Karpas-422 (cell line): Measurements from ENCODE around the gene KSR2. TPM values are rescaled to one million over a fixed set of nuclear protein-coding genes. Genes with fewer than 3 reads are reported as not detected.

Source experiments
- DNase-seq: peaks from one replicate; pipeline ENCODE4 v3.0.0-alpha.2; 2015
- H2AFZ ChIP-seq: fragments of 200-600 bp; sonication (generic); 2 replicates; pipeline ENCODE4 v1.6.1; 2014; ENCODE audit warnings: antibody characterized with exemption, low read length, mixed read lengths
- H3K27ac ChIP-seq: fragments of 200-600 bp; sonication (generic); 2 replicates; pipeline ENCODE4 v1.5.1; 2014; ENCODE audit warnings: mild to moderate bottlenecking, low read length, moderate library complexity
- H3K27me3 ChIP-seq: fragments of 200-600 bp; sonication (generic); 2 replicates; pipeline ENCODE4 v1.6.1; 2014; ENCODE audit warnings: low read length, mixed read lengths
- H3K36me3 ChIP-seq: fragments of 200-600 bp; sonication (generic); 2 replicates; pipeline ENCODE4 v1.6.1; 2014; ENCODE audit warnings: low read length, mixed read lengths; ENCODE audit not compliant: insufficient read depth
- H3K4me1 ChIP-seq: fragments of 200-600 bp; sonication (generic); 2 replicates; pipeline ENCODE4 v1.6.1; 2014; ENCODE audit warnings: mild to moderate bottlenecking, low read length, mixed read lengths
- H3K4me2 ChIP-seq: fragments of 200-600 bp; sonication (generic); 2 replicates; pipeline ENCODE4 v1.6.1; 2014; ENCODE audit warnings: low read length, low read depth, mild to moderate bottlenecking; ENCODE audit not compliant: poor library complexity, severe bottlenecking
- H3K4me3 ChIP-seq: fragments of 200-600 bp; sonication (generic); 2 replicates; pipeline ENCODE4 v1.5.1; 2014; ENCODE audit warnings: mild to moderate bottlenecking, antibody characterized with exemption, low read length, mixed read lengths
- H3K79me2 ChIP-seq: fragments of 200-600 bp; sonication (generic); 2 replicates; pipeline ENCODE4 v1.6.1; 2014; ENCODE audit warnings: mild to moderate bottlenecking, low read length, mixed read lengths
- H3K9ac ChIP-seq: fragments of 200-600 bp; sonication (generic); 2 replicates; pipeline ENCODE4 v1.6.0; 2014; ENCODE audit warnings: low read length
- H3K9me2 ChIP-seq: fragments of 200-600 bp; sonication (generic), shearing (Covaris generic); replicated peaks from 2 replicates; pipeline ENCODE4 v1.6.0; 2014; ENCODE audit warnings: mild to moderate bottlenecking, low read length, moderate library complexity; ENCODE audit not compliant: insufficient read depth
- H3K9me3 ChIP-seq: fragments of 300-700, 200-600 bp; sonication (generic); 2 replicates; pipeline ENCODE4 v1.6.1; 2014; ENCODE audit warnings: low read length, mixed read lengths
- H4K20me1 ChIP-seq: fragments of 200-600 bp; sonication (generic); 2 replicates; pipeline ENCODE4 v1.6.1; 2014; ENCODE audit warnings: mild to moderate bottlenecking, antibody characterized with exemption, low read length, low read depth; ENCODE audit not compliant: insufficient read depth
- total RNA-seq: library from RNA; depleted of rRNA; stranded (reverse); fragments of >200 nt; shearing (Covaris generic); gene quantifications from 2 replicates; pipeline ENCODE4 v1.2.3, GENCODE V29; 2014; ENCODE audit warnings: low replicate concordance

The KSR2 gene
- total RNA-seq, 1 experiment from 2014 or later: 0.04 TPM

- no peak overlapping the region for H3K27ac ChIP-seq
- no peaks in the 10 kb centered on the region for H3K79me2 ChIP-seq
- H3K27me3 ChIP-seq: no peaks in the 10 kb centered on the region
- DNase-seq: no peak
- no peaks in the 10 kb centered on the region for H3K9me3 ChIP-seq
- no peak overlapping the region for H3K4me2 ChIP-seq
- H3K36me3 ChIP-seq: no peaks in the 10 kb centered on the region
- no peaks in the 10 kb centered on the region for H3K4me1 ChIP-seq
- no peaks in the 10 kb centered on the region for H4K20me1 ChIP-seq
- H3K9me2 ChIP-seq: no peaks in the 10 kb centered on the region
- no peak overlapping the region for H3K9ac ChIP-seq
- H3K4me3 ChIP-seq: no peak overlapping the region
- H2AFZ ChIP-seq: no peak overlapping the region
Observed at GRCh38 chr12:117457189-117457588, 511.6 kb downstream of the KSR2 start.

- Histone ChIP-seq H3K4me3 (no peak overlapping the region), H3K4me2 (no peak overlapping the region), H3K9me3 (no peaks in the 10 kb centered on the region), H3K27ac (no peak overlapping the region), H3K9me2 (no peaks in the 10 kb centered on the region), H2AFZ (no peak overlapping the region), H4K20me1 (no peaks in the 10 kb centered on the region), H3K27me3 (no peaks in the 10 kb centered on the region), H3K79me2 (no peaks in the 10 kb centered on the region), H3K9ac (no peak overlapping the region), H3K4me1 (no peaks in the 10 kb centered on the region), H3K36me3 (no peaks in the 10 kb centered on the region)
- DNase-seq: no peak
Observed at GRCh38 chr12:117456076-117456475, 512.7 kb downstream of the KSR2 start.

- Histone ChIP-seq H3K9me3 (no peaks in the 10 kb centered on the region), H3K4me1 (no peaks in the 10 kb centered on the region), H3K36me3 (no peaks in the 10 kb centered on the region), H3K27me3 (no peaks in the 10 kb centered on the region), H3K4me3 (no peak overlapping the region), H2AFZ (no peak overlapping the region), H3K9me2 (no peaks in the 10 kb centered on the region), H3K4me2 (no peak overlapping the region), H3K27ac (no peak overlapping the region), H3K9ac (no peak overlapping the region), H4K20me1 (no peaks in the 10 kb centered on the region), H3K79me2 (no peaks in the 10 kb centered on the region)
- DNase-seq: no peak
Observed at GRCh38 chr12:117453961-117454360, 514.8 kb downstream of the KSR2 start.

DNA sequence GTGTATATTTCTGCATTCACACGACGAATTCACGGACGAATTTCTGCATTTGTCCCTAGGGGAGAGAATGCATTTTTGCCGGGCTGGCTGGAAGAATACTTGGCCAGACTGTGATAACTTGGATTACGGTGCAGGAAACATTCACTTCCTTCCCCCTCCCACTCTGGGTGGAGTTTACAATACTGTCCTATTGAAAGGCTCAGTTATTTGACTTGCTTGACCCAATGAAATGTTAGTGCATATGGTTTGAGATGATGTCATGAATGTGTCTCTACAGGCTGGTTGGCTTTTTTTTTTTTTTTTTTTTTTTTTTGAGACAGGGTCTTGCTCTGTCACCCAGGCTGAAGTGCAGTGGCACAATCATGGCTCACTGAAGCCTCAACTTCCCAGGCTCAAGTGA, 516.7 kb downstream of the KSR2 start:
- Histone ChIP-seq H2AFZ (no peak overlapping the region), H3K9me3 (no peaks in the 10 kb centered on the region), H4K20me1 (no peaks in the 10 kb centered on the region), H3K4me1 (no peaks in the 10 kb centered on the region), H3K79me2 (no peaks in the 10 kb centered on the region), H3K36me3 (no peaks in the 10 kb centered on the region), H3K27ac (no peak overlapping the region), H3K4me2 (no peak overlapping the region), H3K9me2 (no peaks in the 10 kb centered on the region), H3K9ac (no peak overlapping the region), H3K4me3 (no peak overlapping the region), H3K27me3 (no peaks in the 10 kb centered on the region)
- no peak for DNase-seq

GRCh38 chr12:117450209-117450608, 518.6 kb downstream of the KSR2 start:
- Histone ChIP-seq H4K20me1 (no peaks in the 10 kb centered on the region), H3K9me3 (no peaks in the 10 kb centered on the region), H3K27ac (no peak overlapping the region), H3K27me3 (no peaks in the 10 kb centered on the region), H3K4me3 (no peak overlapping the region), H3K4me2 (no peak overlapping the region), H3K9me2 (no peaks in the 10 kb centered on the region), H3K79me2 (no peaks in the 10 kb centered on the region), H3K9ac (no peak overlapping the region), H3K4me1 (no peaks in the 10 kb centered on the region), H2AFZ (no peak overlapping the region), H3K36me3 (no peaks in the 10 kb centered on the region)
- DNase-seq: no peak

GRCh38 chr12:117447665-117448366, 521.0 kb downstream of the KSR2 start:
- Histone ChIP-seq H3K9me2 (no peaks in the 10 kb centered on the region), H3K4me2 (no peak overlapping the region), H3K27me3 (no peaks in the 10 kb centered on the region), H4K20me1 (no peaks in the 10 kb centered on the region), H2AFZ (no peak overlapping the region), H3K4me1 (no peaks in the 10 kb centered on the region), H3K4me3 (no peak overlapping the region), H3K9ac (no peak overlapping the region), H3K79me2 (no peaks in the 10 kb centered on the region), H3K36me3 (no peaks in the 10 kb centered on the region), H3K27ac (no peak overlapping the region), H3K9me3 (no peaks in the 10 kb centered on the region)
- no peak for DNase-seq

DNA sequence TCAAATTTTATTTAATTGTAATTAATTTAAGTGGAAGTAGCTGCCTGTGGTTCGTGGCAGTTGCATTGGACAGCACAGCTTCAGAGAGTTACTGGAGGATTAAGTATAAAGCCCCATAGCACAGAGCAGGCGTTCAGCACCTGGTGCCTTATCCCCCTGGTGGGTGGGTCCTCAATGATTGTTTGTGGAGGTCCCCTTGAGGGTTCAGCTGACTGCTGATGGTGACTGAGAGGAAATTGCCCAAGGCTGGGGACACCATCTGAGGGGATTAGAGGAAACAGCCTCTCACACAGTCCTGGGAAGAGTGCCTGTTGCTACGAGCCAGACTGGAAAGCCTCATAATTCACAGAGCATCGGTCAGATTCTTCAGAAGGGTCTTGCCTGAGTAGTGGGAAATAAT, 524.0 kb downstream of the KSR2 start:
- Histone ChIP-seq H3K9me2 (no peaks in the 10 kb centered on the region), H3K27ac (no peak overlapping the region), H3K4me3 (no peak overlapping the region), H3K4me1 (no peaks in the 10 kb centered on the region), H3K27me3 (no peaks in the 10 kb centered on the region), H3K9me3 (no peaks in the 10 kb centered on the region), H3K4me2 (no peak overlapping the region), H2AFZ (no peak overlapping the region), H3K36me3 (no peaks in the 10 kb centered on the region), H4K20me1 (no peaks in the 10 kb centered on the region), H3K79me2 (no peaks in the 10 kb centered on the region), H3K9ac (no peak overlapping the region)
- no peak for DNase-seq

- Histone ChIP-seq H3K9ac (no peak overlapping the region), H3K79me2 (no peaks in the 10 kb centered on the region), H3K36me3 (no peaks in the 10 kb centered on the region), H3K4me2 (no peak overlapping the region), H2AFZ (no peak overlapping the region), H4K20me1 (no peaks in the 10 kb centered on the region), H3K4me1 (no peaks in the 10 kb centered on the region), H3K4me3 (no peak overlapping the region), H3K27ac (no peak overlapping the region), H3K27me3 (no peaks in the 10 kb centered on the region), H3K9me2 (no peaks in the 10 kb centered on the region), H3K9me3 (no peaks in the 10 kb centered on the region)
- peak; percentile 36 for DNase-seq
Observed at GRCh38 chr12:117441751-117442150, 527.0 kb downstream of the KSR2 start.
